Astrocyte (in vitro differentiated cells and primary cell): Measurements from ENCODE around the gene IFT88.

Experiments used
- EZH2 ChIP-seq: IDR thresholded peaks from 2 replicates; pipeline ENCODE4 v1.6.1; 2012; ENCODE audit warnings: mild to moderate bottlenecking, low read length, inconsistent platforms; ENCODE audit not compliant: insufficient read depth
- TF ChIP-seq, protein P1 (sequence below): IDR thresholded peaks from 2 replicates; pipeline ENCODE4 v1.5.1; 2011; ENCODE audit warnings: low read depth, mild to moderate bottlenecking, inconsistent platforms, low read length, moderate library complexity; ENCODE audit not compliant: insufficient read depth

DNA sequence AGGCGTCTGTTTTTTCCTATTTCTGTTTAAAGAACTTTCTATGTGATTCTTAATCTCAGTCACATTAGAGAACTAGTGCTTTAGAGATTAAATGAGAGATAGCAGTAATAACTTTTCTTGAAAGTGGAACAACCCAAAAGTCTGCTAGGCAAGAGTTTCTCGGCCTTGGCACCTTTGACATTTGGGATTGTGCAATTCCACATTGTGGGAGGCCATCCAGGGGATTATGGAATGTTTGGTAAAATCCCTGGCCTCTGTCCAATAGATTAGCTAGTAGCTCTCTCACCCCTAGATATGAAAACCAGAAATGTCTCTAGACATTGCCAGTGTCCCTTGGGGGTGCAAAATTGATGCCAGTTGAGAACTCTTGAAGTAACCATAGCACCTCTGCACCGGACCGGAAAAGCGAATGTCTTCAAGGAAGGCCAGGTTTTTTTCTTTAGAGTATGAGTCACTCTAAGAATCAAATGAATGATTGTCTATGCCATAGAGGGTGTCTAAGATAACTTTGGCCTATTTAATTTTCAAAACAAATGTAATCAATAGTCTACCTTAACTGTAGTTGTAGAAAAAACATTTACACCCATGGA lies 91.6 kb downstream of the IFT88 start:
- TF ChIP-seq, protein P1, sequence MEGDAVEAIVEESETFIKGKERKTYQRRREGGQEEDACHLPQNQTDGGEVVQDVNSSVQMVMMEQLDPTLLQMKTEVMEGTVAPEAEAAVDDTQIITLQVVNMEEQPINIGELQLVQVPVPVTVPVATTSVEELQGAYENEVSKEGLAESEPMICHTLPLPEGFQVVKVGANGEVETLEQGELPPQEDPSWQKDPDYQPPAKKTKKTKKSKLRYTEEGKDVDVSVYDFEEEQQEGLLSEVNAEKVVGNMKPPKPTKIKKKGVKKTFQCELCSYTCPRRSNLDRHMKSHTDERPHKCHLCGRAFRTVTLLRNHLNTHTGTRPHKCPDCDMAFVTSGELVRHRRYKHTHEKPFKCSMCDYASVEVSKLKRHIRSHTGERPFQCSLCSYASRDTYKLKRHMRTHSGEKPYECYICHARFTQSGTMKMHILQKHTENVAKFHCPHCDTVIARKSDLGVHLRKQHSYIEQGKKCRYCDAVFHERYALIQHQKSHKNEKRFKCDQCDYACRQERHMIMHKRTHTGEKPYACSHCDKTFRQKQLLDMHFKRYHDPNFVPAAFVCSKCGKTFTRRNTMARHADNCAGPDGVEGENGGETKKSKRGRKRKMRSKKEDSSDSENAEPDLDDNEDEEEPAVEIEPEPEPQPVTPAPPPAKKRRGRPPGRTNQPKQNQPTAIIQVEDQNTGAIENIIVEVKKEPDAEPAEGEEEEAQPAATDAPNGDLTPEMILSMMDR = no peak
- no peak for TF ChIP-seq EZH2
